ENCODE data around the gene CCDC191.

The CCDC191 gene

DNA sequence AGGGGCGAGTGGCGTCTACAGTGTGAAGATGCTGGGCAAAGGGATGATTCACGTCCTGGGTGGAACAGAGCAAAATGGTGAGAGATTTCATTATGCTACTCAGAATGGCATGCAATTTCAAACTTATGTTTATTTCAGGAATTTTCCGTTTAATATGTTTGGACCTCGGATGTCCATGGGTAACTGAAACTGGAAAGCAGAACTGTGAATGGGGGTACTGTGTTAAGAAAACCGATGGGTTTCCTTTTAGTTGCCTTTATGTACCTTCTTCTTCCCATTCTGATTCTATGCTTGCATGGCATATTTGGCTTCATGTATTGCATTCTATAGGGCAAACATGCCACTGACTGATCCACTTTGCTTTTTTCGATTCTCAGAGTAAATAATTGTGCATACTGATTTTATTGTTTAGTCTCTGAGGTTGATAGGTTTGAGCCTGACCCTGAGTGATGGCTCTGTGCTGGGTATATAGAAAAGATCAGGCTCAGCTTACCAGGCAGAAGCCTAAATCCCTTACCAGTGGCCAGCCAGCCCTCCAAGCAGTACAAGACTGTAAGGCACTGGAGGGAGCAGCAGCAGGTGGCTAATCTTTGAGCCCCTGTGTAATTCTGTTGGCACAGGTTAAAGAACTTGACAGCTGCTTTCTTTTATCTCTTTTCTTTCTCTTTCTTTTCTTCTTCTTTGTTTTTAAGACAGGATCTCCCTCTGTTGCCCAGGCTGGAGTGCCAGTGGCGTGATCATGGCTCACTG is 4.8 kb upstream of the CCDC191 start:
- no peak for DNase-seq (ENCODE audit: low spot score)

GRCh38 chr3:114058646-114059045 is 2.3 kb upstream of the CCDC191 start:
- no peak for DNase-seq (ENCODE audit: low spot score)

DNA sequence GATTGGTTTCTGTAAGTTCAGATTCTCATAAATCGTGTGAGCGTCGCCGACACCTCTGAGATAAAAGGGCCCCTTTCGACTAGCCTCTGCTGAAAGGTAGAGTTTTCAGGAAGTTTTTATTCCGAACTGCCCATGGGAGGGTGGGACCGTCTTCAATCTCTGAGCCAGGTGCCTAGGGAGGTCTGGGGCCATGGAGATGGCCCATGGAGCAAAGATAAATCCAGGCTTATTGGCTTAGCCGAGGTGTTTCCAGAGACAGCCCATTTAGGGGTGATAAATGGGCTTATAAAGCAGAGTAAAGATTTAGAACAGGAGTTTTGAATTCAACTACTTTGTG is 653 bp upstream of the CCDC191 start:
- no peak for DNase-seq (ENCODE audit: low spot score)

DNA sequence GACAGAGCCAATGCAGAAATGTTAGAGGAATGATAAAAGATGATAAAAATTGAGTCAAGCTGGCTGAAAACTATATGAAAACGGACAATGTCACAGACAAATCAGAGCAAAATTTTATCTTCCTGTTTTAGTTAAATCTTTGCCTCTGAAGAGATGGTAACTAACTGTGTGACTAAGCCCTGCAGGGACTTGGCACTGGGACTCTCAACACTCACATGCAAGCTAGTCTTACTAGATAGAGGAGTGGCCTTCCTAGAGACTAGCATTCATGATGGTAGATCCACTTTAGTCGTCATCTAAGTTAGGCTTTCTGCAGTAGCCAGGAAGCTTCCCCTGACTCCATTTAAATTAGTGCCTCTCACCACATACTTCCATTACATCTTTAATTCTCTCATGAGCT is 4.1 kb downstream of the CCDC191 start:
- DNase-seq (ENCODE audit: low spot score): no peak

GRCh38 chr3:114043205-114043604 is 13.1 kb downstream of the CCDC191 start:
- DNase-seq (ENCODE audit: low spot score): no peak

DNA sequence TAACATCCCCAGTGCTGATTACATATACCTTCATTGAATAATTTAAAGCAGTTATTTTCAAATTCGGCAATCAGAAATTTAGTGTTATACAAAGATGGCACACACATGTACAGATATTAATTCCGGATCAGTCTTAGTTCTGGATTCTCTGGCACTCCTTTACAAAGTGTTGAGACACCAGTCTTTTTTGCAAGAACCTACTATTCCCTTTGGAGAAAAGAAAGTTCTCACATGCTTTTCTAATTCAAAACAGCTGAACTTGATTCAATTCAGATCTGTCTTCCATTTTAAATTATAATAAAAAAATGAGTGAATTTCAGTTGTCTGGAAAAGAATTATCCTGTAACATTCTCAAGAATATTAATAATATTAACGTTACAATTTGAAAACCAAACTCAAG is 20.4 kb downstream of the CCDC191 start:
- no peak for DNase-seq (ENCODE audit: low spot score)

DNA sequence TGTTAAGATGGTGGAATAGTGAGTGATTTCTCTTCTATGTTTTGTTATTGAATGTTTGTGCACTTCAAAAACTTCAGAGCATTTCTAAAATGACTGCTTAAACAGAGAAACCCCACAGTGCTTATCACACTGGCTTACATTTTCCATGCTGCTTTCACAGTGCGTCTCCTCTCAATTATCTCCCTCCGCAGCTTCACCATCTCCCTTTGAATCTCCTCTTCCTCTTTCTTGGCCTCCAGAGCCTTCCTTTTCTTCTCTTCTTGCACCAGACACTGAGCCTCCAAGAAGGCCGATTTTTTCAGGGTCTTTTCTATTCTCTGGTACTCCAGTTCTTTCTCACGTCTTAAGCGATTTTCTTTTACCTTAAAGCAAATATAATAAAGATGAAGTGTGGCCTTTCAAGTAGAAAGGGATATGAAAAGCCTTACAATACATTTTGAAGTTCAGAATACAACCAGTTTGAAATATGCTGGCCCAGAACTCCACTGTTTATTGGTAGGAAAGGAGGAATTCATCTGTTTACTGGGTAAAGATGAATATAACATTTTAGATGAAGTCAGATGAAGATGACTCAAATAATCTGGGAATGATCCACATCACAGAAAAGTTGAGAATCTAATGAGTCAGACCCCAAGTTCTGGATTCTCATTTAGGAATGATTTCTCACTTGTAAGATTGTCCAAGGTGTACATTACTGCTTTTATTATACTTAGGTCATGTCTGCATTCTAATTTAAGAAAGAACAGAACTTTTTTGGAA is 21.4 kb downstream of the CCDC191 start:
- DNase-seq (ENCODE audit: low spot score): no peak

DNA sequence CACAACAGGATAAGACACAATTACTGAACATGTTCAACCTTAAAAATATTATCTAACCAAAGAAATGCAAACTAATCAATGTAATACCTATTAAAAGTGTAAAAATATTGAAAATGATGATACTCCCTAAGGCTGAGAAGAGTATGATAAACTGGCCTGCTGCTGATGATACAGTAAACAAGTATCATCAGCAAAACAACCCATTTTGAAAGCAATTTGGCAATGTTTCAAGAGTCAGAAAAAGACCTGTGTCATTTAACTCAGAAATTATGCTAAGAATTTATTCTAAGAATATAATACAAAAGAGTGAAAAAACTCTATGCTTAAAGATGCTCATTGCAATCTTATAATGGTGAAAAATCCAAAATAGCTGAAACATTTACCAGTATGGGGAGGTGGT is 22.1 kb downstream of the CCDC191 start:
- DNase-seq (ENCODE audit: low spot score): no peak

GRCh38 chr3:114033721-114034120 is 22.6 kb downstream of the CCDC191 start:
- DNase-seq (ENCODE audit: low spot score): no peak

- no peak for DNase-seq (ENCODE audit: low spot score)
Observed at GRCh38 chr3:114026331-114026730, 30.0 kb downstream of the CCDC191 start.

- no peak for DNase-seq (ENCODE audit: low spot score)
Observed at GRCh38 chr3:114025451-114025850, 30.9 kb downstream of the CCDC191 start.

DNA sequence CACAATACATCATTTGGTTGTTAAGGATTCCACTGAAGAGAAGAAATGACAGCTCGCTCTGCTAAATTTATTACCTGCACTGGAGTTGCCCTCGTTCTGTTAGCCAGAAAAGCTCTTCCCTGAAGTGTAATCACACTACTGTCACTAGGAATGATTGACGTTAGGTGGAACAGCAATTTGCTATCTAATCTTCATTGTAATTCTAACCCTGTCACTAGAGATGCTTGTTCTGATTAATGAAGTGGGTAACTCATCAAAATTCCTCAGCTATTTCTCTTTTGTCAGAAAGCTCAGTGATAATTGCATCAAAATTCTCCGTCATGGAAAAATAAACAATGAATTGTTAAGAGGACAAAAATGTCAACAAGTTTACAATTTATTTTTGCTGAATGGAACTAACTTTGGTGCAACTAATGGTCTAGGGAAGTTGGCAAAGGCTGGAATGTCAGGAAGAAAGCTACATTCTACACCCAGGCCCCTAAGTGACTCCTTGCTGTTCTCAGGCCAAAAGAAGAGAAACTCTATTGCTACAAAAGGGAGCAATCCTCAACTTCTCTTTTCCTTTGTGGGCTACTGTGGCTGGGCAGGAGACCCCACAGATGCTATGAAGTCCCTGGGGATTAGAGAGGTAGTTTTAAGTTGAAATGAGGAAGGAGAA is 34.1 kb downstream of the CCDC191 start:
- DNase-seq (ENCODE audit: low spot score): no peak

DNA sequence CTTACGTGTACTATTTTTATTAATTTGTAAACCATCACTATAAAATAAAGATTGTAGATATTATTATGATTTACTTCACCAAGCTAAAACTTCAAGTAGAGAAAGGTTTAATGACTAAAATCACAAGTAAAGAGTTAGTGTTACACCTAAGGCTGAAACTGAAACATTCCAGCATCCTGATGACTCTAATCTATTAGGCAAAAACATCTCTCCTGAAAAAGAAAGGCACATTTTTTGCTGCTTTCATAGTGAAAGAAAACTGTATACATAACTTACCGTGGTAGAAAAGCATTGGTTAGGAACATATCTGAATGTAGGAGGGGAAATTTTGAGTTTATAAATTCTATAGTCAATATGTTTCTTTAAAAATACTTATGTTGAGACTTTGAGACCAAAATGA is 35.4 kb downstream of the CCDC191 start:
- DNase-seq (ENCODE audit: low spot score): no peak

DNA sequence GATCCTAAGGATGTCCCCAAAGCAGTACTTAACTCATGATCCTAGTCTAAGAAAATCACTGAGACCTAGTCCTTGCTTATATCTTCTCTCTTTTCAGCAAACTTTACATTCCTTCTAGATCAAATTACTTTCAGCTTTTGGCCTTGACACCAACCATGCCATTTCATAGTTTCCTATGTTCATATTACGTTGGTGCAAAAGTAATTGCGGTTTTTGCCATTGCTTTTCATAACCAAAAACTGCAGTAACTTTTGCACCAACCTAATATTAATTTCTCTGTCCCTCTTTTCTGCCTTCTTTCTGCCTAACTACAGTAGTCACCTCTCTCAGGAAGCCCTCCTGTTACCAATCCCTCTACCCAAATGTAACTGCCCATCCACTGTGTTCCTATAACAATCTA is 36.8 kb downstream of the CCDC191 start:
- DNase-seq (ENCODE audit: low spot score): no peak

DNA sequence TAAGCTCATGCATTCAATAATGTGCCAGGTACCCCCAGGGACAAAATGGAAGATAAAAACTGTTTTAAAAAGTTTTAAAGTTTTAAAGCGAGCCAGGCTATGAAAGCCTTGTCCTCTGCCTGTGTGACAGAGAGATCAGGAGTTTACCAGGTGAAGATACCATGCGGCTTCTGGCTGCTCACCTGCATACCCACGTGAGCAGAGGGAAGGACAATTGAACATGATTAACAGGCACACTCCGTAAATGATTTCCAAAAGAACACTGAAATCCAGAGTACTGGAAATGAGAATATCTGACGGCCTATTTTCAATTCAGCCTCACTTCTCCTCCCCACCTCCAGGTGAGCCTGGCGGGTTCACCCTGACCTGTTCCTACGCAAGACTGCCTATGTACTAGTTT is 42.1 kb downstream of the CCDC191 start:
- no peak for DNase-seq (ENCODE audit: low spot score)

GRCh38 chr3:114011059-114011797 is 45.1 kb downstream of the CCDC191 start:
- DNase-seq (ENCODE audit: low spot score): no peak

- DNase-seq (ENCODE audit: low spot score): no peak
Observed at GRCh38 chr3:114005481-114005880, 50.8 kb downstream of the CCDC191 start.

- DNase-seq (ENCODE audit: low spot score): no peak
Observed at GRCh38 chr3:113985541-113985940, 70.8 kb downstream of the CCDC191 start.

DNA sequence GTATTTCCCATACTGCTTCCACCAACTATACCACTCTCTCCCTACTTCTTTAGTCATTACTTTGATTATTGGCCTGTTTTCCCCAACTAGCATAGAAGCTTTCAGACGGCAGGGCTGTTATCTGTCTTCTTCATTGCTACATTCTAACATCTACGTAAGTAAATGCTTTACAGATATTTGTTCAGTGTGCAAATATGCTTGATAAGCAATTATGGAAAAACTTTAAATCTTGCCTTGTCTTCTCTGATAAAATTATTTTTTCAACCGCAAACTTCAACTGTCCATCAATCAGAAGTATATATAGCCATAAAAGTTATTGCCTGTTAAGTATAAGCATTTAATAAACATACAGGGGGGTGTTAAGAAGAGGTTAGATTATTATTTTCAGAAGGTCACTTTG is 72.8 kb downstream of the CCDC191 start:
- DNase-seq (ENCODE audit: low spot score): no peak

DNA sequence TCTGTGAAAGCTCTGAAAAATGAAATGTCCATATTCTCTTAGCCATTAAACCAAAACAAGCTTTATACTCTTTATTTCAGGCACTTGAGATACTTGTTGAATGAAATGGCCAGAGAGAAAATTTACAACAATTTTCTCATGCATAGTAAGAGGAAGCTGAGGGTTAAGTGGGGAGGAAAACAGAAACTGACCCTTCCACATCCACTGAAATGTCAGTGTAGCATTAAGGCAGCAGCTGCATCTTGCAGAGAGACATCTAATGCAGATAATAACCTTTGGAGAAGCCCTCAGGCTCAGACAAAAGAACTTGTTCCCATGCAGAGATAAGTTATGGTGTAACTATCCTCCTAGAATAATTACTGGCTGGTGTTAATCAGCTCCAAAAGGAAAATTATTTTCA is 74.5 kb downstream of the CCDC191 start:
- DNase-seq (ENCODE audit: low spot score): no peak

- DNase-seq (ENCODE audit: low spot score): no peak
Observed at GRCh38 chr3:113979916-113980315, 76.4 kb downstream of the CCDC191 start.

DNA sequence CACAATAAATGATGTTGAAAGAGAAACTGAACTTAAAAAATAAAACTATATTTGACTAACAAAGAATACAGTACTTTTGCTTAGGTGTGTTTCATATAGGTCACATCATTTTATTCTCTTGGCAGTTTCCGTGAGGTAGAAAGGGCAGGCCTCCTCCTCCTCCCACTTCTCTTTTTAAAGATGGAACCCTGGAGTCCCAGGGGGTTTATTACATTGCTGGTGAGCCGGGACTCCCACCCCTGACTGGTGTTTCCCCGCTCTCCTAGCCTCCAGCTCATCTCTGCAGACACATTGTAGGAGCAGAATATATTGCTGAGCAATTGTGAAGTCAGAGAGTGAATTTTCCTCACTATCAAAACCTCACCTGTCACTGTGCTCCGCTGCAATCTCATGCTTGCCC is 78.5 kb downstream of the CCDC191 start:
- DNase-seq (ENCODE audit: low spot score): no peak
